NCI-H1092 (cell line): ENCODE data around the gene CACNA2D1.

Source experiments
- DNase-seq: peaks from one replicate; lab custom pipeline; 2025; lab: John Stamatoyannopoulos, UW

CACNA2D1 gene

GRCh38 chr7:82109288-82109687 is 334.3 kb downstream of the CACNA2D1 start:
- DNase-seq, result no peak

- DNase-seq, result no peak
These were observed 337.4 kb downstream of the CACNA2D1 start for GRCh38 chr7:82106201-82106600.

GRCh38 chr7:82105463-82105862 is 338.1 kb downstream of the CACNA2D1 start:
- DNase-seq, result no peak

- no peak for DNase-seq
These were observed 345.2 kb downstream of the CACNA2D1 start for GRCh38 chr7:82098414-82098813.

GRCh38 chr7:82091126-82091684 is 352.4 kb downstream of the CACNA2D1 start:
- peak; percentile 4 for DNase-seq

GRCh38 chr7:82087099-82087498 is 356.5 kb downstream of the CACNA2D1 start:
- DNase-seq, result no peak

GRCh38 chr7:82085116-82085515 is 358.5 kb downstream of the CACNA2D1 start:
- no peak for DNase-seq

GRCh38 chr7:82081644-82082224 is 361.8 kb downstream of the CACNA2D1 start:
- no peak for DNase-seq

- no peak for DNase-seq
These were observed 363.2 kb downstream of the CACNA2D1 start for GRCh38 chr7:82080254-82080927.

- no peak for DNase-seq
These were observed 364.1 kb downstream of the CACNA2D1 start for GRCh38 chr7:82079527-82079926.

GRCh38 chr7:82078807-82079206 is 364.8 kb downstream of the CACNA2D1 start:
- no peak for DNase-seq

GRCh38 chr7:82071468-82071867 is 372.1 kb downstream of the CACNA2D1 start:
- DNase-seq, result no peak

GRCh38 chr7:82067628-82068264 is 375.8 kb downstream of the CACNA2D1 start:
- no peak for DNase-seq

- no peak for DNase-seq
These were observed 386.1 kb downstream of the CACNA2D1 start for GRCh38 chr7:82057476-82057875.

- no peak for DNase-seq
These were observed 387.3 kb downstream of the CACNA2D1 start for GRCh38 chr7:82056282-82056681.

GRCh38 chr7:82054544-82054943 is 389.0 kb downstream of the CACNA2D1 start:
- no peak for DNase-seq

GRCh38 chr7:82053453-82054032 is 390.0 kb downstream of the CACNA2D1 start:
- no peak for DNase-seq

- DNase-seq, result no peak
These were observed 392.0 kb downstream of the CACNA2D1 start for GRCh38 chr7:82051601-82052000.

- DNase-seq, result no peak
These were observed 392.8 kb downstream of the CACNA2D1 start for GRCh38 chr7:82050792-82051191.

- no peak for DNase-seq
These were observed 393.6 kb downstream of the CACNA2D1 start for GRCh38 chr7:82049891-82050533.

GRCh38 chr7:82049442-82049841 is 394.1 kb downstream of the CACNA2D1 start:
- no peak for DNase-seq

- DNase-seq, result peak; percentile 47
These were observed 399.0 kb downstream of the CACNA2D1 start for GRCh38 chr7:82044497-82045080.
